ENCODE results near the gene NFX1. TPM values are rescaled to one million over a fixed set of nuclear protein-coding genes. Genes with fewer than 3 reads are reported as not detected.

The NFX1 gene
- total RNA-seq, 1 donor from 2014 or later: 27.8 TPM

- no peaks in the 10 kb centered on the region for H3K9me3 ChIP-seq (ENCODE audit: insufficient read depth, low read depth, low read length)
- no peak overlapping the region for H3K4me3 ChIP-seq (ENCODE audit: insufficient read depth, low read depth, low read length)
- no peak overlapping the region for H3K4me2 ChIP-seq (ENCODE audit: low read length)
- FAIRE-seq (no peak), DNase-seq (ENCODE audit: low read depth) (no peak)
- no peaks in the 10 kb centered on the region for H3K36me3 ChIP-seq (ENCODE audit: insufficient read depth, low read length)
- H2AFZ ChIP-seq (ENCODE audit: low read depth, low read length): no peak overlapping the region
- H4K20me1 ChIP-seq (ENCODE audit: insufficient read depth, low read length): no peaks in the 10 kb centered on the region
- H3K4me1 ChIP-seq (ENCODE audit: insufficient read depth, low read length): no peaks in the 10 kb centered on the region
- Mint-ChIP-seq H3K36me3 (ENCODE audit: low read depth, unreplicated experiment) (no peaks in the 10 kb centered on the region), H3K9me3 (ENCODE audit: unreplicated experiment) (peaks cover 2% of the 10 kb centered on the region), H3K4me1 (ENCODE audit: low read depth, unreplicated experiment) (peaks cover 2% of the 10 kb centered on the region), H3K4me3 (ENCODE audit: unreplicated experiment) (no peak overlapping the region), H3K27ac (ENCODE audit: unreplicated experiment) (no peak overlapping the region), H3K27me3 (ENCODE audit: low read depth, unreplicated experiment) (peaks cover 13% of the 10 kb centered on the region)
- H3K27ac ChIP-seq (ENCODE audit: low read depth, low read length): no peak overlapping the region
- TF ChIP-seq CTCF (IDR thresholded peaks at IDR 0.05; ENCODE audit: insufficient read depth, low read depth, low read length): no peak
- TF ChIP-seq EZH2 (IDR thresholded peaks at IDR 0.05; ENCODE audit: insufficient read depth, low read length): no peak
- no peak overlapping the region for H3K9ac ChIP-seq (ENCODE audit: low read length)
- H3K79me2 ChIP-seq (ENCODE audit: insufficient read depth, low read length): no peaks in the 10 kb centered on the region
- no peaks in the 10 kb centered on the region for H3K27me3 ChIP-seq (ENCODE audit: insufficient read depth, low read length)
These were observed 117.8 kb downstream of the NFX1 start for GRCh38 chr9:33408087-33408486.

GRCh38 chr9:33414268-33414667 lies 124.0 kb downstream of the NFX1 start:
- no peak for DNase-seq (ENCODE audit: low read depth)
- Mint-ChIP-seq H3K4me3 (ENCODE audit: unreplicated experiment) (no peak overlapping the region), H3K9me3 (ENCODE audit: unreplicated experiment) (no peaks in the 10 kb centered on the region), H3K36me3 (ENCODE audit: low read depth, unreplicated experiment) (no peaks in the 10 kb centered on the region), H3K27ac (ENCODE audit: unreplicated experiment) (no peak overlapping the region), H3K4me1 (ENCODE audit: low read depth, unreplicated experiment) (peaks cover 3% of the 10 kb centered on the region), H3K27me3 (ENCODE audit: low read depth, unreplicated experiment) (peaks cover 28% of the 10 kb centered on the region)
- Histone ChIP-seq H3K4me3 (ENCODE audit: insufficient read depth, low read depth, low read length) (no peak overlapping the region), H3K9ac (ENCODE audit: low read length) (no peak overlapping the region), H3K9me3 (ENCODE audit: insufficient read depth, low read depth, low read length) (no peaks in the 10 kb centered on the region), H3K36me3 (ENCODE audit: insufficient read depth, low read length) (no peaks in the 10 kb centered on the region), H4K20me1 (ENCODE audit: insufficient read depth, low read length) (no peaks in the 10 kb centered on the region), H2AFZ (ENCODE audit: low read depth, low read length) (no peak overlapping the region), H3K4me2 (ENCODE audit: low read length) (no peak overlapping the region), H3K27me3 (ENCODE audit: insufficient read depth, low read length) (peaks cover 6% of the 10 kb centered on the region), H3K79me2 (ENCODE audit: insufficient read depth, low read length) (no peaks in the 10 kb centered on the region), H3K27ac (ENCODE audit: low read depth, low read length) (no peak overlapping the region), H3K4me1 (ENCODE audit: insufficient read depth, low read length) (no peaks in the 10 kb centered on the region)
- FAIRE-seq: no peak
- TF ChIP-seq CTCF (IDR thresholded peaks at IDR 0.05; ENCODE audit: insufficient read depth, low read depth, low read length): no peak

- peaks cover 35% of the 10 kb centered on the region for H3K27me3 Mint-ChIP-seq (ENCODE audit: low read depth, unreplicated experiment)
- Histone ChIP-seq H3K4me2 (ENCODE audit: low read length) (no peak overlapping the region), H3K9ac (ENCODE audit: low read length) (no peak overlapping the region), H3K9me3 (ENCODE audit: insufficient read depth, low read depth, low read length) (no peaks in the 10 kb centered on the region), H3K79me2 (ENCODE audit: insufficient read depth, low read length) (no peaks in the 10 kb centered on the region), H3K27ac (ENCODE audit: low read depth, low read length) (no peak overlapping the region), H3K36me3 (ENCODE audit: insufficient read depth, low read length) (no peaks in the 10 kb centered on the region), H4K20me1 (ENCODE audit: insufficient read depth, low read length) (no peaks in the 10 kb centered on the region), H3K4me1 (ENCODE audit: insufficient read depth, low read length) (no peaks in the 10 kb centered on the region), H2AFZ (ENCODE audit: low read depth, low read length) (no peak overlapping the region), H3K27me3 (ENCODE audit: insufficient read depth, low read length) (peaks cover 9% of the 10 kb centered on the region), H3K4me3 (ENCODE audit: insufficient read depth, low read depth, low read length) (no peak overlapping the region)
- peaks cover 3% of the 10 kb centered on the region for H3K4me1 Mint-ChIP-seq (ENCODE audit: low read depth, unreplicated experiment)
- no peaks in the 10 kb centered on the region for H3K36me3 Mint-ChIP-seq (ENCODE audit: low read depth, unreplicated experiment)
- H3K27ac Mint-ChIP-seq (ENCODE audit: unreplicated experiment): no peak overlapping the region
- DNase-seq (ENCODE audit: low read depth): no peak
- no peak overlapping the region for H3K4me3 Mint-ChIP-seq (ENCODE audit: unreplicated experiment)
- peaks cover 2% of the 10 kb centered on the region for H3K9me3 Mint-ChIP-seq (ENCODE audit: unreplicated experiment)
- FAIRE-seq: no peak
- no peak for TF ChIP-seq EZH2 (IDR thresholded peaks at IDR 0.05; ENCODE audit: insufficient read depth, low read length)
- TF ChIP-seq CTCF (IDR thresholded peaks at IDR 0.05; ENCODE audit: insufficient read depth, low read depth, low read length): no peak
These were observed 124.7 kb downstream of the NFX1 start for GRCh38 chr9:33414889-33415500.
